Testis (tissue), 2 donors: ENCODE measurements around the gene BABAM2.

Experiments
- POLR2A ChIP-seq: fragments of 450-650 bp; IDR thresholded peaks from one replicate; pipeline ENCODE4 v1.6.1; 2017; ENCODE audit warnings: antibody characterized with exemption, mild to moderate bottlenecking, moderate library complexity
- TF ChIP-seq, protein P1 (sequence below), 3 experiments: fragments of 450-650 bp in 2 of 3; fragments of 200-600 bp in 1 of 3; sonication (generic) in 1 of 3; IDR thresholded peaks; one replicate each; pipeline ENCODE4 v1.5.1; 2016 to 2019; ENCODE audit warnings: antibody characterized with exemption in 3 of 3, mild to moderate bottlenecking in 2 of 3, moderate library complexity in 1 of 3

DNA sequence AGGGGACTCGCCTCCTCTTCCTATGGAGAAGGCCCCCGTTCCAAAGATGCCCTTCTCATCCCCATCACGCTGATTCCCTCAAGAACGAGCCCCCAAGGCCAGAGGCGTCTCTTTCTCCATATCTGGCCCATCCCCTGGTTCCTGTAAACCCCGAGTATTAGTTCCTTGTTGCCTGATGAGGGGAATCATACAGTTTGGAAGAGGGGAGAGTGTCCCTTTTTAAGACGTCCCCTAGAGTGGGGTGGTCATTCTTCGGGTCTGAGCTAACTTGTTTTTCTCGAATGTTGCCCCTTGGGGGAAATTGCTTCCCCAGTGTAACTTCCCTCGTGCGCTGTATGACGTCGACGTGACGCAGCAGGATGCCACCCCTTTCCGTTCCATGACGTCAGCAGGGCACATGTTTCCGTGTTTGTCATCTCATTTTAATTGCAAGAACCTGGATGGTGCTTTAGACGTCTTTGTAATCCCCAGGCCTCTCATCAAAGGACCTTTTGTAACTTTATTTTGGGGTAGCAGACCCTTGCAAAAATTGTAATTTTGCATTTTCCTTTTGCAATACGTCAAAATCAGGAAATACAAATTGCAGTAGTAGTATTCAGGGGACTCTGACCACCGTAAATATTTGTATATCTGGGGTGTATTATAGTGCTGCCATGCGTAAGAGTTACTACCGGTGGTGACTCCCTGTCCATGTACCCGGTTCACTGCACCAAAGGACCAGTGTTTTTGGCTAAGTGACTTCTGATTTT is 569 bp downstream of the BABAM2 start:
- TF ChIP-seq, protein P1, sequence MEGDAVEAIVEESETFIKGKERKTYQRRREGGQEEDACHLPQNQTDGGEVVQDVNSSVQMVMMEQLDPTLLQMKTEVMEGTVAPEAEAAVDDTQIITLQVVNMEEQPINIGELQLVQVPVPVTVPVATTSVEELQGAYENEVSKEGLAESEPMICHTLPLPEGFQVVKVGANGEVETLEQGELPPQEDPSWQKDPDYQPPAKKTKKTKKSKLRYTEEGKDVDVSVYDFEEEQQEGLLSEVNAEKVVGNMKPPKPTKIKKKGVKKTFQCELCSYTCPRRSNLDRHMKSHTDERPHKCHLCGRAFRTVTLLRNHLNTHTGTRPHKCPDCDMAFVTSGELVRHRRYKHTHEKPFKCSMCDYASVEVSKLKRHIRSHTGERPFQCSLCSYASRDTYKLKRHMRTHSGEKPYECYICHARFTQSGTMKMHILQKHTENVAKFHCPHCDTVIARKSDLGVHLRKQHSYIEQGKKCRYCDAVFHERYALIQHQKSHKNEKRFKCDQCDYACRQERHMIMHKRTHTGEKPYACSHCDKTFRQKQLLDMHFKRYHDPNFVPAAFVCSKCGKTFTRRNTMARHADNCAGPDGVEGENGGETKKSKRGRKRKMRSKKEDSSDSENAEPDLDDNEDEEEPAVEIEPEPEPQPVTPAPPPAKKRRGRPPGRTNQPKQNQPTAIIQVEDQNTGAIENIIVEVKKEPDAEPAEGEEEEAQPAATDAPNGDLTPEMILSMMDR (IDR thresholded peaks at IDR 0.05), result no peak
- TF ChIP-seq POLR2A, result no peak
